Tibial nerve (tissue), 4 donors: ENCODE data around the gene ZFAND2B. TPM values are rescaled to one million over a fixed set of nuclear protein-coding genes. Genes with fewer than 3 reads are reported as not detected.

ENCODE experiments used
- DNase-seq, 2 donors: peaks; one replicate each; pipeline ENCODE4 v3.0.0-alpha.2; 2019; ENCODE audit warnings: low spot score in 2 of 2
- H3K27ac ChIP-seq, 4 donors: fragments of 200-600 bp; sonication (generic) in 3 of 4; one replicate each; pipeline ENCODE4 v1.5.1; 2017 to 2019; ENCODE audit warnings: mild to moderate bottlenecking in 1 of 4
- H3K27me3 ChIP-seq, 2 donors: fragments of 200-600 bp; sonication (generic) in 1 of 2; one replicate each; pipeline versions ENCODE4 v1.5.1 to v1.6.0; 2017 to 2019
- H3K36me3 ChIP-seq, 3 donors: fragments of 200-600 bp; sonication (generic); one replicate each; pipeline ENCODE4 v1.5.1; 2018 to 2019
- H3K4me1 ChIP-seq, 4 donors: fragments of 200-600 bp; sonication (generic) in 3 of 4; one replicate each; pipeline ENCODE4 v1.5.1; 2017 to 2019
- H3K4me3 ChIP-seq, 4 donors: fragments of 200-600 bp; sonication (generic) in 3 of 4; one replicate each; pipeline ENCODE4 v1.5.1; 2017 to 2019; ENCODE audit warnings: mild to moderate bottlenecking in 1 of 4, moderate library complexity in 1 of 4
- H3K9me3 ChIP-seq, 4 donors: fragments of 200-600 bp; sonication (generic) in 3 of 4; one replicate each; pipeline ENCODE4 v1.5.1; 2017 to 2019
- EP300 ChIP-seq, 2 donors: sonication (generic); formaldehyde crosslinking; IDR thresholded peaks; one replicate each; pipeline ENCODE4 v1.6.1; 2017; ENCODE audit warnings: antibody characterized with exemption in 2 of 2, mild to moderate bottlenecking in 1 of 2
- POLR2A ChIP-seq, 2 donors: fragments of 450-650 bp; IDR thresholded peaks; one replicate each; pipeline ENCODE4 v1.6.1; 2017; ENCODE audit warnings: antibody characterized with exemption in 2 of 2, mild to moderate bottlenecking in 2 of 2, moderate library complexity in 2 of 2
- WGBS, 2 donors: methylation state at CpG; one replicate each; pipeline ENCODE4 v1.1.5; 2018; 5-methylcytosine and 5-hydroxymethylcytosine counted together
- total RNA-seq, 4 donors: library from RNA; depleted of rRNA; stranded (reverse); fragments of >200 nt; gene quantifications; one replicate each; pipeline ENCODE4 v1.1.0, GENCODE V29; 2016
- TF ChIP-seq, protein P1 (sequence below), 5 experiments: fragments of 200-600 bp in 3 of 5; fragments of 450-650 bp in 2 of 5; sonication (generic) in 3 of 5; IDR thresholded peaks; one replicate each; pipeline ENCODE4 v1.5.1; 2016 to 2019; ENCODE audit warnings: antibody characterized with exemption in 5 of 5, mild to moderate bottlenecking in 3 of 5, moderate library complexity in 2 of 5

ZFAND2B gene
- total RNA-seq, 4 donors from 2014 or later, result 30.3 to 58.8 (median 50.5) TPM

DNA sequence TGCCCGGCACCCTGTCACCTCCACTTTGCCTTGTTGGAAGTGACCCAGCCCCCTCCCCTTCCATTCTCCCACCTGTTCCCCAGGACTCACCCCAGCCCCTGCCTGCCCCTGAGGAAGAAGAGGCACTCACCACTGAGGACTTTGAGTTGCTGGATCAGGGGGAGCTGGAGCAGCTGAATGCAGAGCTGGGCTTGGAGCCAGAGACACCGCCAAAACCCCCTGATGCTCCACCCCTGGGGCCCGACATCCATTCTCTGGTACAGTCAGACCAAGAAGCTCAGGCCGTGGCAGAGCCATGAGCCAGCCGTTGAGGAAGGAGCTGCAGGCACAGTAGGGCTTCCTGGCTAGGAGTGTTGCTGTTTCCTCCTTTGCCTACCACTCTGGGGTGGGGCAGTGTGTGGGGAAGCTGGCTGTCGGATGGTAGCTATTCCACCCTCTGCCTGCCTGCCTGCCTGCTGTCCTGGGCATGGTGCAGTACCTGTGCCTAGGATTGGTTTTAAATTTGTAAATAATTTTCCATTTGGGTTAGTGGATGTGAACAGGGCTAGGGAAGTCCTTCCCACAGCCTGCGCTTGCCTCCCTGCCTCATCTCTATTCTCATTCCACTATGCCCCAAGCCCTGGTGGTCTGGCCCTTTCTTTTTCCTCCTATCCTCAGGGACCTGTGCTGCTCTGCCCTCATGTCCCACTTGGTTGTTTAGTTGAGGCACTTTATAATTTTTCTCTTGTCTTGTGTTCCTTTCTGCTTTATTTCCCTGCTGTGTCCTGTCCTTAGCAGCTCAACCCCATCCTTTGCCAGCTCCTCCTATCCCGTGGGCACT lies 24.0 kb upstream of the ZFAND2B start:
- Histone ChIP-seq H3K9me3 (no peaks in the 10 kb centered on the region), H3K27ac (no peak overlapping the region), H3K36me3 (peaks cover 0 to 66% (median 19%) of the 10 kb centered on the region in 3 donors), H3K4me1 (peaks cover 0 to 25% (median 13%) of the 10 kb centered on the region in 4 donors), H3K4me3 (no peak overlapping the region), H3K27me3 (no peaks in the 10 kb centered on the region)
- DNase-seq, result no peak
- TF ChIP-seq EP300 (IDR thresholded peaks at IDR 0.05), result no peak
- TF ChIP-seq, protein P1, sequence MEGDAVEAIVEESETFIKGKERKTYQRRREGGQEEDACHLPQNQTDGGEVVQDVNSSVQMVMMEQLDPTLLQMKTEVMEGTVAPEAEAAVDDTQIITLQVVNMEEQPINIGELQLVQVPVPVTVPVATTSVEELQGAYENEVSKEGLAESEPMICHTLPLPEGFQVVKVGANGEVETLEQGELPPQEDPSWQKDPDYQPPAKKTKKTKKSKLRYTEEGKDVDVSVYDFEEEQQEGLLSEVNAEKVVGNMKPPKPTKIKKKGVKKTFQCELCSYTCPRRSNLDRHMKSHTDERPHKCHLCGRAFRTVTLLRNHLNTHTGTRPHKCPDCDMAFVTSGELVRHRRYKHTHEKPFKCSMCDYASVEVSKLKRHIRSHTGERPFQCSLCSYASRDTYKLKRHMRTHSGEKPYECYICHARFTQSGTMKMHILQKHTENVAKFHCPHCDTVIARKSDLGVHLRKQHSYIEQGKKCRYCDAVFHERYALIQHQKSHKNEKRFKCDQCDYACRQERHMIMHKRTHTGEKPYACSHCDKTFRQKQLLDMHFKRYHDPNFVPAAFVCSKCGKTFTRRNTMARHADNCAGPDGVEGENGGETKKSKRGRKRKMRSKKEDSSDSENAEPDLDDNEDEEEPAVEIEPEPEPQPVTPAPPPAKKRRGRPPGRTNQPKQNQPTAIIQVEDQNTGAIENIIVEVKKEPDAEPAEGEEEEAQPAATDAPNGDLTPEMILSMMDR (IDR thresholded peaks at IDR 0.05), result no peak
- no peak for TF ChIP-seq POLR2A (IDR thresholded peaks at IDR 0.05)
- 63 to 70% methylated on average over 7 to 8 of the region's 8 CpGs for WGBS, 2 donors

- Histone ChIP-seq H3K27ac (no peak overlapping the region), H3K4me3 (no peak overlapping the region), H3K9me3 (no peaks in the 10 kb centered on the region), H3K4me1 (peaks cover 0 to 25% (median 13%) of the 10 kb centered on the region in 4 donors), H3K36me3 (peaks cover 0 to 66% (median 19%) of the 10 kb centered on the region in 3 donors), H3K27me3 (no peaks in the 10 kb centered on the region)
- no peak for DNase-seq
- TF ChIP-seq, protein P1 (IDR thresholded peaks at IDR 0.05), result no peak
- TF ChIP-seq POLR2A (IDR thresholded peaks at IDR 0.05) (no peak), EP300 (IDR thresholded peaks at IDR 0.05) (no peak)
- 90 to 96% methylated on average over 6 of the region's 6 CpGs for WGBS, 2 donors
Observed at GRCh38 chr2:219183151-219183772, 23.3 kb upstream of the ZFAND2B start.

GRCh38 chr2:219184121-219184520 lies 22.5 kb upstream of the ZFAND2B start:
- Histone ChIP-seq H3K4me1 (peaks cover 0 to 18% (median 7%) of the 10 kb centered on the region in 4 donors), H3K36me3 (peaks cover 0 to 66% (median 19%) of the 10 kb centered on the region in 3 donors), H3K27ac (no peak overlapping the region), H3K27me3 (no peaks in the 10 kb centered on the region), H3K4me3 (no peak overlapping the region), H3K9me3 (no peaks in the 10 kb centered on the region)
- WGBS, 2 donors, result 84 to 96% methylated on average over 2 of the region's 2 CpGs
- TF ChIP-seq, protein P1 (IDR thresholded peaks at IDR 0.05), result no peak
- TF ChIP-seq POLR2A (IDR thresholded peaks at IDR 0.05), result no peak
- no peak for TF ChIP-seq EP300 (IDR thresholded peaks at IDR 0.05)
- DNase-seq, result no peak

GRCh38 chr2:219186754-219187456 lies 19.7 kb upstream of the ZFAND2B start:
- no peak overlapping the region for H3K4me3 ChIP-seq
- no peaks in the 10 kb centered on the region for H3K9me3 ChIP-seq
- peaks cover 0 to 42% (median 15%) of the 10 kb centered on the region in 3 donors for H3K36me3 ChIP-seq
- H3K4me1 ChIP-seq, result peaks cover 0 to 8% (median 0%) of the 10 kb centered on the region in 4 donors
- DNase-seq, result no peak
- H3K27me3 ChIP-seq, result no peaks in the 10 kb centered on the region
- H3K27ac ChIP-seq, result no peak overlapping the region
- TF ChIP-seq EP300 (IDR thresholded peaks at IDR 0.05), result no peak
- TF ChIP-seq, protein P1 (IDR thresholded peaks at IDR 0.05), result no peak
- no peak for TF ChIP-seq POLR2A (IDR thresholded peaks at IDR 0.05)
- 87 to 90% methylated on average over 7 of the region's 7 CpGs for whole genome bisulfite sequencing, 2 donors
